Skin epidermis (tissue), 12 donors: Measurements from ENCODE around the gene RHEB.

Experiments
- H3K27ac ChIP-seq, 21 experiments: fragments of 200-600 bp; sonication (generic) in 11 of 21; one replicate each; pipeline ENCODE4 v1.5.0; 2020; ENCODE audit warnings: mild to moderate bottlenecking in 3 of 21, inconsistent platforms in 2 of 21, moderate library complexity in 2 of 21
- H3K4me3 ChIP-seq, 7 experiments: fragments of 200-600 bp; sonication (generic) in 2 of 7; one replicate each; pipeline ENCODE4 v1.5.0; 2020; ENCODE audit warnings: inconsistent platforms in 2 of 7, mild to moderate bottlenecking in 2 of 7, moderate library complexity in 1 of 7

RHEB gene

GRCh38 chr7:151426904-151427704 is 92.6 kb downstream of the RHEB start:
- H3K27ac ChIP-seq = peak overlapping the region in 1 of 21 experiments; percentile 39
- no peak overlapping the region for H3K4me3 ChIP-seq

- Histone ChIP-seq H3K4me3 (no peak overlapping the region), H3K27ac (no peak overlapping the region)
Observed at GRCh38 chr7:151426441-151426903, 93.2 kb downstream of the RHEB start.

GRCh38 chr7:151425670-151426440 is 93.8 kb downstream of the RHEB start:
- Histone ChIP-seq H3K27ac (no peak overlapping the region), H3K4me3 (no peak overlapping the region)

GRCh38 chr7:151424799-151425198 is 94.9 kb downstream of the RHEB start:
- H3K4me3 ChIP-seq = no peak overlapping the region
- H3K27ac ChIP-seq = no peak overlapping the region

- Histone ChIP-seq H3K4me3 (no peak overlapping the region), H3K27ac (no peak overlapping the region)
Observed at GRCh38 chr7:151423936-151424335, 95.8 kb downstream of the RHEB start.

- Histone ChIP-seq H3K4me3 (no peak overlapping the region), H3K27ac (no peak overlapping the region)
Observed at GRCh38 chr7:151423226-151423625, 96.5 kb downstream of the RHEB start.

- no peak overlapping the region for H3K4me3 ChIP-seq
- H3K27ac ChIP-seq = no peak overlapping the region
Observed at GRCh38 chr7:151422212-151422611, 97.5 kb downstream of the RHEB start.

GRCh38 chr7:151420144-151420543 is 99.6 kb downstream of the RHEB start:
- no peak overlapping the region for H3K27ac ChIP-seq
- no peak overlapping the region for H3K4me3 ChIP-seq

GRCh38 chr7:151416941-151417315 is 102.8 kb downstream of the RHEB start:
- no peak overlapping the region for H3K27ac ChIP-seq

GRCh38 chr7:151416112-151416940 is 103.4 kb downstream of the RHEB start:
- no peak overlapping the region for H3K4me3 ChIP-seq
- H3K27ac ChIP-seq = no peak overlapping the region

More at GRCh38 chr7:151416941-151417315, 102.8 kb downstream of the RHEB start:
- H3K4me3 ChIP-seq = no peak overlapping the region
